Activated CD8-positive, alpha-beta memory T cell treated with anti-CD3 and anti-CD28 coated beads, Interleukin-2, amount 50 U/mL, for 1 hour (primary cell): ENCODE results near the gene PIGN.
"Not testable (repeated sequence)": the region's sequence is repeated elsewhere in the genome, so short reads cannot be mapped to it uniquely, and the experiment has no call there.

Experiments used
- DNase-seq: peaks from one replicate; pipeline ENCODE4 v3.0.0-alpha.2; 2020; ENCODE audit errors: extremely low read depth

Gene PIGN

GRCh38 chr18:62179213-62179612, 7.6 kb downstream of the PIGN start:
- no peak for DNase-seq

GRCh38 chr18:62177271-62177670, 9.6 kb downstream of the PIGN start:
- no peak for DNase-seq

GRCh38 chr18:62175521-62175920, 11.3 kb downstream of the PIGN start:
- no peak for DNase-seq

- DNase-seq, result no peak
Measured at GRCh38 chr18:62172298-62172697, 14.6 kb downstream of the PIGN start.

GRCh38 chr18:62170857-62171256, 16.0 kb downstream of the PIGN start:
- DNase-seq, result no peak

- DNase-seq, result not testable (repeated sequence)
Measured at GRCh38 chr18:62166524-62166923, 20.3 kb downstream of the PIGN start.

GRCh38 chr18:62165583-62165982, 21.3 kb downstream of the PIGN start:
- no peak for DNase-seq

- no peak for DNase-seq
Measured at GRCh38 chr18:62164855-62165487, 21.9 kb downstream of the PIGN start.

GRCh38 chr18:62164310-62164709, 22.5 kb downstream of the PIGN start:
- no peak for DNase-seq

- DNase-seq, result no peak
Measured at GRCh38 chr18:62157843-62158242, 29.0 kb downstream of the PIGN start.

- DNase-seq, result no peak
Measured at GRCh38 chr18:62152844-62153243, 34.0 kb downstream of the PIGN start.

GRCh38 chr18:62151068-62151771, 35.6 kb downstream of the PIGN start:
- DNase-seq, result no peak

- no peak for DNase-seq
Measured at GRCh38 chr18:62144338-62144737, 42.5 kb downstream of the PIGN start.

- no peak for DNase-seq
Measured at GRCh38 chr18:62140259-62140658, 46.6 kb downstream of the PIGN start.

GRCh38 chr18:62138461-62139235, 48.2 kb downstream of the PIGN start:
- no peak for DNase-seq

- DNase-seq, result peak; percentile 28
Measured at GRCh38 chr18:62131301-62131909, 55.5 kb downstream of the PIGN start.

GRCh38 chr18:62128157-62128556, 58.7 kb downstream of the PIGN start:
- DNase-seq, result no peak

GRCh38 chr18:62126737-62127136, 60.1 kb downstream of the PIGN start:
- no peak for DNase-seq

GRCh38 chr18:62125702-62126101, 61.2 kb downstream of the PIGN start:
- DNase-seq, result no peak

GRCh38 chr18:62122330-62122729, 64.5 kb downstream of the PIGN start:
- no peak for DNase-seq

GRCh38 chr18:62119884-62120283, 67.0 kb downstream of the PIGN start:
- no peak for DNase-seq

- no peak for DNase-seq
Measured at GRCh38 chr18:62118328-62118727, 68.5 kb downstream of the PIGN start.
